GM03348 (cell line): ENCODE results near the gene RLIM.

ENCODE experiments used
- DNase-seq: peaks from one replicate; pipeline ENCODE4 v3.0.0; 2012; ENCODE audit warnings: low spot score

The RLIM gene

DNA sequence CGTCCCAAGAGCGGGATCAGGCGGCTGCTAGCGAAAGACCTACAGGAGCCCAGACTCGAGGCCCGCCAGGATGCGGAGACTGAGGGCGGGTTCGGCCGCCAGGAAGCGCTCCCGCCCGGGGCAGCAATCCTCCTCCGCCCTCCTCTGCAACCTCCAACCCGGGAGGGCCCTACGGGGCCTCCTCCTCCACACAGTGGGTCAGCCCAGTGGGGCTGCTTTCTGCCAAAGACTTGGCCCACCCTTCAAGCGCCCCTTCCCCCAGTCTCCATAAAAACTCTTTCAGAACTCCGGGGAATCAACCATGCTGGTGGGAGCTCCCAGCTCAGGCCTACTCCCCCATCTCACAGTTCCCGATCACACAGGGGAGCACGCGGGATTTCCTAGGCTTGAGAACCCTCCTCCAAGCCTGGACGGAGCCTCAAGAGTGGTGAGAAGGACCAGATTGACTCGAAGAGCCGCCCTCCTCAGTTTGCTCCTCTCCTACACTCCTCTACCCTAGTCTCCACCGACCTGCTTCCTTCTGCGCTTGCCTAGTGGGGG is 77.5 kb downstream of the RLIM start:
- DNase-seq: peak; percentile 23

DNA sequence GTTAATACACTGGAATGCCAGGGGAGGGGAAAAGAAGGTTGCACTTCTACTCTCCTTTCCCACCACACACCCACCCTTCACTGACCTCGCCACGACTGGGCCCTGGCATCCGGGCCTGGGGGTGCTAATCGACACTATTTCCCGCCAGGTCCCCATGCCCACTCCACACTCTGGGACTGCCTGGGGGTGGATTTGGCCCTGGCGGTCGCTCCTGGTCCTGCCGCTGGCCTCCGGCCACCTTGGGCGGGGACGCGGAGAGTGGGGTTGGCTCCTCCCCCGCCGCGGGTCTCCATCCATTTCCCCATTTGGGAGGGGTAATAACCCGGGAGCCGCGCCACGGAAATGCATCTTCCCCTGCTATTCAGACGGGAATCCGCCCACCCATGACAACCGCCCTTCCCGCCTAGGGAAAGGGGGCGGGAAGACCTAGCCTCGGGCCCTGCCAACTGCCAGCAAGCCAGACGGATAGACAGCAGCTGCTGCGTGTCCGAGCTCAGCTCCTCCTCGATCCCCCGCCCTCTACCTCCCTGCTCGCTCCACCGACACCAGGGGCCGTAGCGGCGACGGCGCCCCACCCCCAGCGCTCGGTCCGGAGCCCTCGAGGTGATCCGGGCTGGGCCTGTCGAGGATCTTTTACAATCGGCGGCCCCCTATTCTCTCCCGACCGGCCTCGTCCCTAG is 78.1 kb downstream of the RLIM start:
- DNase-seq: peak; percentile 88

DNA sequence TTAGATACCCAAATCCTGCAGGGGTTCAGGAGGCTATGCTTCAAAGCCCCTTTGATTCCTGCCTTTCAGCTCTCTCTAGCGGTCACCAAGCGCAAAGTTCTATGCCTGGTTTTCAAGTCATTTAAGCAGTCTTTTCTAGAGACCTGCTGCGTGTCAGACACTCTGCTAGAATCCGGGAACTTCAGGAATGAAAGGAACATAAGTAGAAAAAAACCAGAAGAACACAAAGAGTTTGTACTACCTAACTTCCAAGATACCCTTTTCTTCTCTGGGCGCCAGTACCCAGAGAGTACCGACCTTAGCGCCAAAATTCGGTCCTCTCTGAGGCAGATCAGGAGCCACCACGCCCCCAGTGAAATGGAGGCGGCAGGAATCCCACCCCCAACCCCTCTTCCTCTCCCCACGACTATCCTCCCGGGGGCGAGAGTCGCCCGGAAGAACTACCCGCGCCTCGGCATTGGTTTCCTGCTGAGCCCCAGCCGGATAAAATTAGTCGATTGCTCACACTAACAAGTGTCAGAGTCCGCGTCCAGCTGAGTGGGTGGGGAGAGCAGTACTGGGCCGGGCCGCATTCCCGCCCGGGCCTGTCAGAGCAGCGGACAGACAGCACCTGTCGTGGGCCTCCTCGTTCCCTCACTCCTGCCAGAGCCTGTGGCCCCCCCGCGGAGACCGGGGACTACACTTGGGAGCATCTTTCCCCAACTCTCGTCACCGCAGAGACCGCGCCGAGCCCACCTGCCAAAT is 78.8 kb downstream of the RLIM start:
- peak; percentile 74 for DNase-seq
